ENCODE results near the gene TRPM8. TPM values are rescaled to one million over a fixed set of nuclear protein-coding genes. Genes with fewer than 3 reads are reported as not detected.

Gene TRPM8
- total and polyA plus RNA-seq, 2 of the 8 experiments (the other 6 are each of a cell fraction or from before 2014, with no cell fraction given): 0.18 to 0.54 TPM

GRCh38 chr2:233990261-233990798 is 73.2 kb downstream of the TRPM8 start:
- no peaks in the 10 kb centered on the region for H3K27me3 ChIP-seq (replicated peaks in 1 of 4; ENCODE audit: control insufficient read depth in 3 of 4, extremely low read depth in 1 of 4, insufficient read depth in 3 of 4, low read length in 3 of 4)
- ChIA-PET POLR2A (ENCODE audit: partially characterized antibody) (no interaction called here), CTCF (ENCODE audit: partially characterized antibody) (interaction anchor here (2.3 kb wide), 1 partner anchor 15 kb away, joined by 6 read pairs; no protein-coding TSS in a partner anchor)
- no peaks in the 10 kb centered on the region for H4K20me1 ChIP-seq (replicated peaks in 1 of 2; ENCODE audit: control insufficient read depth in 1 of 2, insufficient read depth in 2 of 2, low read length in 2 of 2)
- H3K27ac ChIP-seq (ENCODE audit: low read depth, low read length): no peak overlapping the region
- no peaks in the 10 kb centered on the region for H3K4me1 ChIP-seq (replicated peaks in 1 of 4; ENCODE audit: control insufficient read depth in 3 of 4, insufficient read depth in 4 of 4, low read length in 3 of 4)
- no peak overlapping the region for H3K4ac ChIP-seq (replicated peaks; ENCODE audit: insufficient read length, low read depth, low read length)
- no peak overlapping the region for H3K56ac ChIP-seq (replicated peaks; ENCODE audit: insufficient read length, low read depth, low read length)
- H2AK5ac ChIP-seq (ENCODE audit: low read depth, low read length): no peak overlapping the region
- no peak overlapping the region for H3K9ac ChIP-seq (replicated peaks in 1 of 4; ENCODE audit: extremely low read depth in 1 of 4, low read depth in 3 of 4, low read length in 3 of 4)
- no peak overlapping the region for H4K91ac ChIP-seq (replicated peaks; ENCODE audit: insufficient read length, low read length)
- TF ChIP-seq RAD21 (IDR thresholded peaks at IDR 0.05 in 1 of 2, conservative IDR thresholded peaks at IDR 0.05 in 1 of 2; ENCODE audit: low read depth in 2 of 2, low read length in 2 of 2) (no peak), JUN (IDR thresholded peaks at IDR 0.05; ENCODE audit: low read depth, low read length) (no peak), FOSL1 (IDR thresholded peaks at IDR 0.05; ENCODE audit: insufficient read depth, low read depth, low read length) (no peak), BCL11A (IDR thresholded peaks at IDR 0.05; ENCODE audit: low read depth in 2 of 2, low read length in 2 of 2) (no peak)
- H2BK12ac ChIP-seq (ENCODE audit: low read depth, low read length): no peak overlapping the region
- WGBS, 2 experiments (ENCODE audit: extremely low coverage in 1 of 2, insufficient coverage in 1 of 2, insufficient read length in 1 of 2, insufficient replicate concordance in 2 of 2, low coverage in 1 of 2, low lambda C conversion rate in 2 of 2, missing lambda C conversion rate in 1 of 2): 83% methylated on average over 6 of the region's 6 CpGs; no CpG with 5 or more reads in 1 of the 2 experiments
- no peak overlapping the region for H3K4me3 ChIP-seq (ENCODE audit: extremely low read depth in 1 of 4, insufficient read depth in 2 of 4, low read depth in 3 of 4, low read length in 4 of 4)
- no peak overlapping the region for H4K8ac ChIP-seq (ENCODE audit: extremely low read depth, insufficient read depth, low read length)
- peak in 1 of 2 experiments; percentile 11 for DNase-seq (ENCODE audit: low read depth in 1 of 2, low spot score in 2 of 2)
- H2AFZ ChIP-seq (ENCODE audit: low read length): no peak overlapping the region
- H3K23me2 ChIP-seq (ENCODE audit: low read depth, low read length): no peaks in the 10 kb centered on the region
- H3K9me3 ChIP-seq (ENCODE audit: insufficient read depth in 2 of 2, low read depth in 1 of 2, low read length in 1 of 2): peaks cover 10 to 13% of the 10 kb centered on the region in 2 experiments; a peak in 2 of 4 replicates
- H3K79me2 ChIP-seq (ENCODE audit: control insufficient read depth in 1 of 2, insufficient read depth in 2 of 2, low read length in 2 of 2): no peaks in the 10 kb centered on the region
- 0 out of 8 replicates have a peak, but pooled peaks cover 0 to 3% (median 0%) of the 10 kb centered on the region in 4 experiments for H3K36me3 ChIP-seq (ENCODE audit: control insufficient read depth in 2 of 4, insufficient read depth in 4 of 4, low read length in 3 of 4)
- no peak overlapping the region for H2BK5ac ChIP-seq (ENCODE audit: low read depth, low read length)
- H3K14ac ChIP-seq (ENCODE audit: insufficient read length): no peak overlapping the region
- no peak overlapping the region for H2BK15ac ChIP-seq (ENCODE audit: low read length)
- H3K23ac ChIP-seq (ENCODE audit: insufficient read length): no peak overlapping the region
- no peak overlapping the region for H2BK120ac ChIP-seq (replicated peaks; ENCODE audit: low read depth, low read length)
- no peak overlapping the region for H4K5ac ChIP-seq (ENCODE audit: insufficient read length, low read depth, low read length)
- H2BK20ac ChIP-seq (ENCODE audit: low read length): no peak overlapping the region
- no peak overlapping the region for H3K18ac ChIP-seq (ENCODE audit: extremely low read depth, low read length)
- H3K79me1 ChIP-seq (ENCODE audit: low read depth, low read length): no peaks in the 10 kb centered on the region
- no peak overlapping the region for H3K4me2 ChIP-seq (ENCODE audit: insufficient read depth in 1 of 2, low read depth in 2 of 2, low read length in 2 of 2)
- no peak for FAIRE-seq
